H9 (cell line): ENCODE data around the gene COL23A1. TPM values are rescaled to one million over a fixed set of nuclear protein-coding genes. Genes with fewer than 3 reads are reported as not detected.

Experiments used
- DNase-seq: peaks from one replicate; pipeline ENCODE4 v3.0.0-alpha.2; 2017
- H2AFZ ChIP-seq: one replicate; pipeline ENCODE4 v1.6.1; 2013; ENCODE audit warnings: mild to moderate bottlenecking, low read length, control low read depth, moderate library complexity
- H2AK5ac ChIP-seq: 2 replicates; pipeline ENCODE4 v1.6.1; 2013; ENCODE audit warnings: low read length, control low read depth, mixed read lengths; ENCODE audit not compliant: insufficient read length
- H2BK120ac ChIP-seq: one replicate; pipeline ENCODE4 v1.6.1; 2013; ENCODE audit warnings: low read depth, mild to moderate bottlenecking, low read length, control low read depth, inconsistent platforms; ENCODE audit not compliant: poor library complexity, severe bottlenecking
- H2BK12ac ChIP-seq: 2 replicates; pipeline ENCODE4 v1.6.1; 2013; ENCODE audit warnings: low read length, control low read depth, mixed read lengths, low read depth; ENCODE audit not compliant: insufficient read length
- H2BK15ac ChIP-seq: 2 replicates; pipeline ENCODE4 v1.6.1; 2013; ENCODE audit warnings: low read depth, low read length, control low read depth
- H2BK20ac ChIP-seq: one replicate; pipeline ENCODE4 v1.6.1; 2013; ENCODE audit warnings: low read depth, mild to moderate bottlenecking, low read length, control low read depth, inconsistent platforms; ENCODE audit not compliant: poor library complexity, severe bottlenecking
- H2BK5ac ChIP-seq: 2 replicates; pipeline ENCODE4 v1.6.1; 2013; ENCODE audit warnings: low read length, control low read depth, mixed read lengths; ENCODE audit not compliant: insufficient read length
- H3K14ac ChIP-seq: 2 replicates; pipeline ENCODE4 v1.6.1; 2013; ENCODE audit warnings: low read length, control low read depth; ENCODE audit not compliant: insufficient read depth
- H3K18ac ChIP-seq: 2 replicates; pipeline ENCODE4 v1.6.1; 2013; ENCODE audit warnings: low read depth, mild to moderate bottlenecking, mixed read lengths, low read length, control low read depth; ENCODE audit not compliant: insufficient read length
- H3K23ac ChIP-seq: 2 replicates; pipeline ENCODE4 v1.6.1; 2013; ENCODE audit warnings: low read length, control low read depth, mixed read lengths, low read depth; ENCODE audit not compliant: insufficient read length
- H3K23me2 ChIP-seq: 2 replicates; pipeline ENCODE4 v1.6.1; 2013; ENCODE audit warnings: low read depth, mild to moderate bottlenecking, mixed read lengths, low read length, control low read depth; ENCODE audit not compliant: insufficient read length, poor library complexity, severe bottlenecking
- H3K27ac ChIP-seq: 2 replicates; pipeline ENCODE4 v1.5.1; 2013; ENCODE audit warnings: low read length, control low read depth, mixed read lengths, low read depth; ENCODE audit not compliant: insufficient read length
- H3K27me3 ChIP-seq: 2 replicates; pipeline ENCODE4 v1.6.1; 2013; ENCODE audit warnings: low read length, control low read depth, inconsistent platforms; ENCODE audit not compliant: insufficient read depth
- H3K4ac ChIP-seq: 2 replicates; pipeline ENCODE4 v1.6.1; 2013; ENCODE audit warnings: low read depth, mild to moderate bottlenecking, control low read depth, inconsistent platforms, low read length, moderate library complexity
- H3K4me1 ChIP-seq: 2 replicates; pipeline ENCODE4 v1.6.1; 2013; ENCODE audit warnings: low read length, control low read depth, inconsistent platforms; ENCODE audit not compliant: insufficient read depth
- H3K4me2 ChIP-seq: 2 replicates; pipeline ENCODE4 v1.6.1; 2013; ENCODE audit warnings: low read length, control low read depth, mixed read lengths; ENCODE audit not compliant: insufficient read length, insufficient read depth
- H3K56ac ChIP-seq: 2 replicates; pipeline ENCODE4 v1.6.1; 2013; ENCODE audit warnings: low read depth, mild to moderate bottlenecking, mixed read lengths, low read length, control low read depth; ENCODE audit not compliant: insufficient read length
- H3K79me1 ChIP-seq: 2 replicates; pipeline ENCODE4 v1.6.1; 2013; ENCODE audit warnings: low read depth, mild to moderate bottlenecking, moderate library complexity, low read length, control low read depth, inconsistent platforms; ENCODE audit not compliant: insufficient read depth, poor library complexity, severe bottlenecking
- H3K79me2 ChIP-seq: 2 replicates; pipeline ENCODE4 v1.6.1; 2013; ENCODE audit warnings: low read length, control low read depth, inconsistent platforms; ENCODE audit not compliant: insufficient read depth
- H3K9ac ChIP-seq: 2 replicates; pipeline ENCODE4 v1.6.1; 2013; ENCODE audit warnings: low read length, control low read depth, mixed read lengths; ENCODE audit not compliant: insufficient read length; ENCODE audit errors: extremely low read depth
- H3K9me3 ChIP-seq: one replicate; pipeline ENCODE4 v1.6.1; 2013; ENCODE audit warnings: low read depth, low read length, inconsistent platforms; ENCODE audit not compliant: control insufficient read depth
- H3T11ph ChIP-seq: one replicate; pipeline ENCODE4 v1.6.1; 2013; ENCODE audit warnings: mild to moderate bottlenecking, low read length, control low read depth, inconsistent platforms
- H4K20me1 ChIP-seq: one replicate; pipeline ENCODE4 v1.6.1; 2013; ENCODE audit not compliant: control insufficient read depth, insufficient read length, insufficient read depth
- H4K5ac ChIP-seq: 2 replicates; pipeline ENCODE4 v1.6.1; 2013; ENCODE audit warnings: low read depth, mild to moderate bottlenecking, mixed read lengths, low read length, control low read depth; ENCODE audit not compliant: insufficient read length
- H4K8ac ChIP-seq: replicated peaks from 2 replicates; pipeline ENCODE4 v1.6.1; 2013; ENCODE audit warnings: low read length, control low read depth, mixed read lengths, low read depth; ENCODE audit not compliant: insufficient read length
- H4K91ac ChIP-seq: 2 replicates; pipeline ENCODE4 v1.6.1; 2013; ENCODE audit warnings: low read depth, mild to moderate bottlenecking, moderate library complexity, mixed read lengths, low read length, control low read depth; ENCODE audit not compliant: insufficient read length
- H3K27ac Mint-ChIP-seq, 3 experiments: 2 replicates in 2 of 3; 3 replicates in 1 of 3; pipeline ENCODE4 v1.8.0; 2020 to 2021; ENCODE audit warnings: mixed read lengths in 3 of 3, mild to moderate bottlenecking in 1 of 3, moderate library complexity in 1 of 3
- H3K27me3 Mint-ChIP-seq: 2 replicates; pipeline ENCODE4 v1.8.0; 2021; ENCODE audit warnings: low read depth, mild to moderate bottlenecking, moderate library complexity, mixed read lengths
- H3K36me3 Mint-ChIP-seq, 3 experiments: 2 replicates in 2 of 3; 3 replicates in 1 of 3; pipeline ENCODE4 v1.8.0; 2020 to 2021; ENCODE audit warnings: low read depth in 3 of 3, mixed read lengths in 3 of 3; ENCODE audit not compliant: insufficient read depth in 1 of 3
- H3K4me1 Mint-ChIP-seq, 2 experiments: 2 replicates each; pipeline ENCODE4 v1.8.0; 2020; ENCODE audit warnings: mixed read lengths in 2 of 2
- H3K4me3 Mint-ChIP-seq, 2 experiments: 2 replicates in 1 of 2; 3 replicates in 1 of 2; pipeline ENCODE4 v1.8.0; 2020 to 2021; ENCODE audit warnings: mild to moderate bottlenecking in 2 of 2, mixed read lengths in 2 of 2, moderate library complexity in 1 of 2
- H3K9me3 Mint-ChIP-seq, 2 experiments: 2 replicates in 1 of 2; 3 replicates in 1 of 2; pipeline ENCODE4 v1.8.0; 2020; ENCODE audit warnings: mild to moderate bottlenecking in 2 of 2, mixed read lengths in 2 of 2, moderate library complexity in 1 of 2
- CTCF ChIP-seq: fragments of 200-600 bp; sonication (generic); conservative IDR thresholded peaks from 3 replicates; pipeline ENCODE4 v1.8.0; 2021; ENCODE audit warnings: antibody characterized with exemption, mild to moderate bottlenecking
- WGBS: extraction: QIAGEN DNeasy Blood & Tissue Kit; methylation state at CpG from one replicate; pipeline ENCODE4 v1.1.7; 2013; ENCODE audit warnings: missing lambda C conversion rate, low lambda C conversion rate, mixed read lengths; ENCODE audit not compliant: insufficient read length; ENCODE audit errors: extremely low coverage; 5-methylcytosine and 5-hydroxymethylcytosine counted together
- total RNA-seq: library from RNA; stranded (reverse); gene quantifications from 2 replicates; pipeline ENCODE4 v1.2.1, GENCODE V29; 2021

The COL23A1 gene
- total RNA-seq, 1 experiment from 2014 or later, result 2.6 TPM

GRCh38 chr5:178284996-178285395 lies 305.2 kb downstream of the COL23A1 start:
- Histone ChIP-seq H2BK120ac (no peak overlapping the region), H3K9me3 (no peaks in the 10 kb centered on the region), H2AFZ (no peak overlapping the region), H3K4me1 (no peaks in the 10 kb centered on the region), H3K14ac (no peak overlapping the region), H4K20me1 (no peaks in the 10 kb centered on the region), H3K9ac (no peak overlapping the region), H3K27ac (no peak overlapping the region), H4K91ac (no peak overlapping the region), H3K23ac (no peak overlapping the region), H2AK5ac (no peak overlapping the region), H2BK12ac (no peak overlapping the region), H2BK20ac (no peak overlapping the region), H2BK15ac (no peak overlapping the region), H3K4ac (no peak overlapping the region), H3T11ph (no peak overlapping the region), H3K56ac (no peak overlapping the region), H3K27me3 (no peaks in the 10 kb centered on the region), H3K18ac (no peak overlapping the region), H2BK5ac (no peak overlapping the region), H3K23me2 (no peaks in the 10 kb centered on the region), H3K79me2 (no peaks in the 10 kb centered on the region), H3K4me2 (no peak overlapping the region), H4K8ac (no peak overlapping the region), H4K5ac (no peak overlapping the region), H3K79me1 (no peaks in the 10 kb centered on the region)
- TF ChIP-seq CTCF, result no peak
- DNase-seq, result no peak
- peaks cover 5 to 6% of the 10 kb centered on the region in 2 experiments; a peak in 4 of 5 replicates for H3K9me3 Mint-ChIP-seq
- H3K4me1 Mint-ChIP-seq, result peaks cover 0 to 16% of the 10 kb centered on the region in 2 experiments; a peak in 1 of 4 replicates
- no CpG with 5 or more reads among the region's 7 CpGs for WGBS
- H3K27me3 Mint-ChIP-seq, result peaks cover 18% of the 10 kb centered on the region
- H3K36me3 Mint-ChIP-seq, result peaks cover 0 to 2% (median 0%) of the 10 kb centered on the region in 3 experiments; a peak in 2 of 7 replicates
- H3K4me3 Mint-ChIP-seq, result no peak overlapping the region
- H3K27ac Mint-ChIP-seq, result no peak overlapping the region
